ENCODE measurements around the gene COPRS.

- TF ChIP-seq, protein P1, sequence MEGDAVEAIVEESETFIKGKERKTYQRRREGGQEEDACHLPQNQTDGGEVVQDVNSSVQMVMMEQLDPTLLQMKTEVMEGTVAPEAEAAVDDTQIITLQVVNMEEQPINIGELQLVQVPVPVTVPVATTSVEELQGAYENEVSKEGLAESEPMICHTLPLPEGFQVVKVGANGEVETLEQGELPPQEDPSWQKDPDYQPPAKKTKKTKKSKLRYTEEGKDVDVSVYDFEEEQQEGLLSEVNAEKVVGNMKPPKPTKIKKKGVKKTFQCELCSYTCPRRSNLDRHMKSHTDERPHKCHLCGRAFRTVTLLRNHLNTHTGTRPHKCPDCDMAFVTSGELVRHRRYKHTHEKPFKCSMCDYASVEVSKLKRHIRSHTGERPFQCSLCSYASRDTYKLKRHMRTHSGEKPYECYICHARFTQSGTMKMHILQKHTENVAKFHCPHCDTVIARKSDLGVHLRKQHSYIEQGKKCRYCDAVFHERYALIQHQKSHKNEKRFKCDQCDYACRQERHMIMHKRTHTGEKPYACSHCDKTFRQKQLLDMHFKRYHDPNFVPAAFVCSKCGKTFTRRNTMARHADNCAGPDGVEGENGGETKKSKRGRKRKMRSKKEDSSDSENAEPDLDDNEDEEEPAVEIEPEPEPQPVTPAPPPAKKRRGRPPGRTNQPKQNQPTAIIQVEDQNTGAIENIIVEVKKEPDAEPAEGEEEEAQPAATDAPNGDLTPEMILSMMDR (IDR thresholded peaks at IDR 0.05) = no peak
- no peak for TF ChIP-seq POLR2A (IDR thresholded peaks at IDR 0.05)
Observed at GRCh38 chr17:31835984-31836383, 23.1 kb downstream of the COPRS start.

Measured in testis (tissue), 2 donors.